ENCODE data around the gene PLIN4.

DNA sequence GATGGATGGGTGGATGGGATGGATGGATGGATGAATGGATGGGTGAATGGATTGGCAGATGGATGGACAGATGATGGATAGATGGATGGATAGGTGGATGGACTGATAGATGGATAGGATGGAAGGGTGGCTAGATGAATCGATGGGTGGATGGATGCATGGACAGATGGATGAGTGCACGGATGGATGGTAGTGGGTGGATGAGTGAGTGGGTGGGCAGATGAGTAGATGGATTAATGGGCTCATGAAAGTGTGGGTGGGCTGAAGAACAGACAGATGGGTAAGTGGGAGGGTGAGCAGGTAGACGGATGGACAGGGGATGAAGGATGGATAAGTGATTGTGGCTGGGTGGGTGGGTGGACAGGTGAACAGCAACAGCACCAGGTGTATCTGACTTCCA lies 35.5 kb upstream of the PLIN4 start:
- TF ChIP-seq POLR2AphosphoS5 (IDR thresholded peaks at IDR 0.05; ENCODE audit: borderline replicate concordance, low read depth, low read length), result no peak
- TF ChIP-seq FOXP2 (optimal IDR thresholded peaks at IDR 0.05; ENCODE audit: control extremely low read depth, extremely low read length, insufficient read depth), result no peak
- no peak for TF ChIP-seq EZH2 (IDR thresholded peaks at IDR 0.05)

Measured in SK-N-MC (cell line).